ENCODE measurements around the gene OR4C45.

- TF ChIP-seq POLR2AphosphoS5 (IDR thresholded peaks at IDR 0.05) (no peak), CTCF (IDR thresholded peaks at IDR 0.05) (no peak), POLR2A (IDR thresholded peaks at IDR 0.05) (no peak), EP300 (IDR thresholded peaks at IDR 0.05) (no peak)
Measured at GRCh38 chr11:50030193-50030592, 2.5 kb upstream of the OR4C45 start.
